Immature natural killer cell (primary cell): ENCODE measurements around the gene SUSD3. TPM values are rescaled to one million over a fixed set of nuclear protein-coding genes. Genes with fewer than 3 reads are reported as not detected.
"Not testable (repeated sequence)": the region's sequence is repeated elsewhere in the genome, so short reads cannot be mapped to it uniquely, and the experiment has no call there.

Experiments
- DNase-seq, 3 donors: peaks; one replicate each; pipeline ENCODE4 v3.0.0; 2022; ENCODE audit warnings: mixed read lengths in 1 of 3
- H3K27ac Mint-ChIP-seq, 6 donors: one replicate each; pipeline ENCODE4 v1.8.0; 2020; ENCODE audit warnings: mixed read lengths in 6 of 6, mild to moderate bottlenecking in 5 of 6, inconsistent platforms in 4 of 6, moderate library complexity in 3 of 6
- H3K27me3 Mint-ChIP-seq, 3 donors: one replicate each; pipeline ENCODE4 v1.8.0; 2020 to 2021; ENCODE audit warnings: low read depth in 3 of 3, mild to moderate bottlenecking in 3 of 3, mixed read lengths in 3 of 3, moderate library complexity in 3 of 3, inconsistent platforms in 1 of 3
- H3K36me3 Mint-ChIP-seq, 3 donors: one replicate each; pipeline ENCODE4 v1.8.0; 2020; ENCODE audit warnings: mixed read lengths in 3 of 3, inconsistent platforms in 2 of 3, mild to moderate bottlenecking in 2 of 3
- H3K4me1 Mint-ChIP-seq, 2 donors: one replicate each; pipeline ENCODE4 v1.8.0; 2020; ENCODE audit warnings: inconsistent platforms in 2 of 2, mild to moderate bottlenecking in 2 of 2, mixed read lengths in 2 of 2, moderate library complexity in 1 of 2
- H3K4me3 Mint-ChIP-seq, 5 donors: one replicate each; pipeline ENCODE4 v1.8.0; 2020; ENCODE audit warnings: mild to moderate bottlenecking in 5 of 5, mixed read lengths in 5 of 5, inconsistent platforms in 3 of 5, moderate library complexity in 3 of 5
- H3K9me3 Mint-ChIP-seq, 6 donors: one replicate each; pipeline ENCODE4 v1.8.0; 2020; ENCODE audit warnings: mild to moderate bottlenecking in 6 of 6, mixed read lengths in 6 of 6, inconsistent platforms in 4 of 6, moderate library complexity in 3 of 6
- polyA plus RNA-seq, 3 donors: library from polyadenylated mRNA; unstranded; fragments of 300-500 nt; fragmentation: Illumina TruSeq; gene quantifications; one replicate each; pipeline ENCODE4 v1.2.3, GENCODE V29; 2021

The SUSD3 gene
- polyA plus RNA-seq, 3 donors from 2014 or later, result 3.5 to 5.2 TPM; not detected in 1

GRCh38 chr9:93111371-93112115, 53.0 kb downstream of the SUSD3 start:
- Mint-ChIP-seq H3K27ac (no peak overlapping the region), H3K36me3 (peaks cover 9 to 15% (median 10%) of the 10 kb centered on the region in 3 donors), H3K4me1 (peaks cover 20 to 23% of the 10 kb centered on the region in 2 donors), H3K9me3 (no peaks in the 10 kb centered on the region), H3K27me3 (peaks cover 0 to 7% (median 2%) of the 10 kb centered on the region in 3 donors), H3K4me3 (no peak overlapping the region)
- DNase-seq, result no peak

GRCh38 chr9:93112116-93112863, 53.8 kb downstream of the SUSD3 start:
- Mint-ChIP-seq H3K36me3 (peaks cover 7 to 15% (median 9%) of the 10 kb centered on the region in 3 donors), H3K9me3 (no peaks in the 10 kb centered on the region), H3K4me1 (peaks cover 20 to 22% of the 10 kb centered on the region in 2 donors), H3K27ac (peak overlapping the region in 1 of 6 donors; percentile 40), H3K27me3 (peaks cover 0 to 5% (median 2%) of the 10 kb centered on the region in 3 donors), H3K4me3 (no peak overlapping the region)
- no peak for DNase-seq

GRCh38 chr9:93112864-93113389, 54.4 kb downstream of the SUSD3 start:
- DNase-seq, result no peak
- H3K4me1 Mint-ChIP-seq, result peaks cover 16 to 19% of the 10 kb centered on the region in 2 donors
- H3K27ac Mint-ChIP-seq, result no peak overlapping the region
- H3K36me3 Mint-ChIP-seq, result peaks cover 7 to 10% (median 9%) of the 10 kb centered on the region in 3 donors
- no peak overlapping the region for H3K4me3 Mint-ChIP-seq
- peaks cover 0 to 5% (median 2%) of the 10 kb centered on the region in 3 donors for H3K27me3 Mint-ChIP-seq
- no peaks in the 10 kb centered on the region for H3K9me3 Mint-ChIP-seq

- Mint-ChIP-seq H3K4me1 (peaks cover 22 to 28% of the 10 kb centered on the region in 2 donors), H3K36me3 (peaks cover 4 to 8% (median 6%) of the 10 kb centered on the region in 3 donors), H3K27me3 (peaks cover 0 to 5% (median 4%) of the 10 kb centered on the region in 3 donors), H3K9me3 (no peaks in the 10 kb centered on the region), H3K4me3 (peak overlapping the region in 3 of 5 donors; percentile 18 to 48 (median 30)), H3K27ac (peak overlapping the region; percentile 30 to 66 (median 48))
- DNase-seq, result no peak
Observed at GRCh38 chr9:93114169-93114983, 55.9 kb downstream of the SUSD3 start.

DNA sequence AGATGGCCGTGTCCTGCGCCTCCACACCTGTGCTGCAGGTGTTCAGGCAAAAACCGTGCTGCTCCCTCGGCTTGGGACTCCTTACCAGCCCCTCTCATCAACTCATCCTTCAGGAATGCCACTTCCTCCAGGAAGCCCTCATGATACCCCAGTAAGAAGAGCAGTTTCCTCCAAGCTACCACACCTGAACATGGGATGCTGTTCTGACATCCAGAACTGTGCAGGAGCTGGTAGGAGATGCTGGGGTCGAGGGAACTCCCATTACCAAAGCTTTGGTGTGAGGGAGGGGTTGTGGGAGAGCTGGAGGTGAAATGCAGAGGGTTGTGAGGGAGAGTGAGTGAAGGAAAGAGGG, 56.5 kb downstream of the SUSD3 start:
- peak overlapping the region in 2 of 5 donors; percentile 30 to 48 for H3K4me3 Mint-ChIP-seq
- peaks cover 4 to 8% (median 6%) of the 10 kb centered on the region in 3 donors for H3K36me3 Mint-ChIP-seq
- H3K9me3 Mint-ChIP-seq, result no peaks in the 10 kb centered on the region
- peaks cover 0 to 6% (median 2%) of the 10 kb centered on the region in 3 donors for H3K27me3 Mint-ChIP-seq
- peak overlapping the region; percentile 30 to 66 (median 48) for H3K27ac Mint-ChIP-seq
- H3K4me1 Mint-ChIP-seq, result peaks cover 26 to 33% of the 10 kb centered on the region in 2 donors
- DNase-seq, result no peak

DNA sequence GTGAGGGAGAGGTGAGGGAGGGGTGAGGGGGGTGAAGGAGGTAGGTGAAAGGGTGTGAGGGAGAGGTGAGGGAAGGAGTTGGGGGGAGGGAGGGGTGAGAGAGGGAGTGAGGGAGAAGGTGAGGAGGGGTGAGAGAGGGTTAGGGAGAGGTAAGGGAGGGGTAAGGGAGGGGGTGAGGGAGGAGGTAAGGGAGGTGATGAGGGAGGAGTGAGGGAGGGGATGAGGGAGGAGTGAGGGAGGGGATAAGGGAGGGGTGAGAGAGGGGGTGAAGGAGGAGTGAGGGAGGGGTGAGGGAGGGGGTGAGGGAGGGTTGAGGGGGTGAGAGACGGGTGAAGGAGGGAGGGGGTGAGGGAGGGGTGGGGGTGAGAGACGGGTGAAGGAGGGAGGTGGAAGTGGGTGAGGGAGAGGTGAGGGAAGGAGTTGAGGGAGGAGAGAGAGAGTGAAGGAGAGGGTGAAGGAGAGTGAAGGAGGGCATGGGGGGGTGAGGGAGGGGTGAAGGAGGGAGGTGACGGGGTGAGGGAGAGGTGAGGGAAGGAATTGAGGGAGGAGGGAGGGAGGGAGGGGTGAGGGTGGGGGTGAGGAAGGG, 57.1 kb downstream of the SUSD3 start:
- H3K9me3 Mint-ChIP-seq, result no peaks in the 10 kb centered on the region
- peaks cover 4 to 8% (median 6%) of the 10 kb centered on the region in 3 donors for H3K36me3 Mint-ChIP-seq
- no peak overlapping the region for H3K4me3 Mint-ChIP-seq
- no peak for DNase-seq
- H3K27me3 Mint-ChIP-seq, result peaks cover 0 to 7% (median 2%) of the 10 kb centered on the region in 3 donors
- H3K4me1 Mint-ChIP-seq, result peaks cover 33 to 39% of the 10 kb centered on the region in 2 donors
- no peak overlapping the region for H3K27ac Mint-ChIP-seq

- H3K4me3 Mint-ChIP-seq, result no peak overlapping the region
Observed at GRCh38 chr9:93116072-93116961, 57.8 kb downstream of the SUSD3 start.

DNA sequence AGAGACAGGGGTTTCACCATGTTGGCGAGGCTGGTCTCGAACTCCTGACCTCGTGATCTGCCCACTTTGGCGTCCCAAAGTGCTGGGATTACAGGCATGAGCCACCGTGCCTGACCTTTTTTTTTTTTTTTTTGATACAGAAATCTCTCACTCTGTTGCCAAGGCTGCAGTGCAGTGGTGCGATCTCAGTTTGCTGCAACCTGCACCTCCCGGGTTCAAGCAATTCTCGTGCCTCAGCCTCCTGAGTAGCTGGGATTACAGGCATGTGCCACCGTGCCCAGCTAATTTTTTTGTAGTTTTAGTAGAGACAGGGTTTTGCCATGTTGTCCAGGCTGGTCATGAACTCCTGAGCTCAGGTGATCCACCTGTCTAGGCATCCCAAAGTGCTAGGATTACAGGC, 59.0 kb downstream of the SUSD3 start:
- not testable (repeated sequence) for H3K4me3 Mint-ChIP-seq, H3K9me3 Mint-ChIP-seq, DNase-seq, H3K27ac Mint-ChIP-seq, H3K27me3 Mint-ChIP-seq, H3K36me3 Mint-ChIP-seq
- H3K4me1 Mint-ChIP-seq, result peaks cover 34 to 39% of the 10 kb centered on the region in 2 donors

More at GRCh38 chr9:93116072-93116961, 57.8 kb downstream of the SUSD3 start:
- Mint-ChIP-seq H3K4me1 (peaks cover 34 to 39% of the 10 kb centered on the region in 2 donors), H3K27ac (peak overlapping the region in 3 of 6 donors; percentile 32 to 64 (median 51)), H3K27me3 (peaks cover 0 to 7% (median 5%) of the 10 kb centered on the region in 3 donors), H3K36me3 (peaks cover 0 to 5% (median 3%) of the 10 kb centered on the region in 3 donors), H3K9me3 (no peaks in the 10 kb centered on the region)
- no peak for DNase-seq

DNA sequence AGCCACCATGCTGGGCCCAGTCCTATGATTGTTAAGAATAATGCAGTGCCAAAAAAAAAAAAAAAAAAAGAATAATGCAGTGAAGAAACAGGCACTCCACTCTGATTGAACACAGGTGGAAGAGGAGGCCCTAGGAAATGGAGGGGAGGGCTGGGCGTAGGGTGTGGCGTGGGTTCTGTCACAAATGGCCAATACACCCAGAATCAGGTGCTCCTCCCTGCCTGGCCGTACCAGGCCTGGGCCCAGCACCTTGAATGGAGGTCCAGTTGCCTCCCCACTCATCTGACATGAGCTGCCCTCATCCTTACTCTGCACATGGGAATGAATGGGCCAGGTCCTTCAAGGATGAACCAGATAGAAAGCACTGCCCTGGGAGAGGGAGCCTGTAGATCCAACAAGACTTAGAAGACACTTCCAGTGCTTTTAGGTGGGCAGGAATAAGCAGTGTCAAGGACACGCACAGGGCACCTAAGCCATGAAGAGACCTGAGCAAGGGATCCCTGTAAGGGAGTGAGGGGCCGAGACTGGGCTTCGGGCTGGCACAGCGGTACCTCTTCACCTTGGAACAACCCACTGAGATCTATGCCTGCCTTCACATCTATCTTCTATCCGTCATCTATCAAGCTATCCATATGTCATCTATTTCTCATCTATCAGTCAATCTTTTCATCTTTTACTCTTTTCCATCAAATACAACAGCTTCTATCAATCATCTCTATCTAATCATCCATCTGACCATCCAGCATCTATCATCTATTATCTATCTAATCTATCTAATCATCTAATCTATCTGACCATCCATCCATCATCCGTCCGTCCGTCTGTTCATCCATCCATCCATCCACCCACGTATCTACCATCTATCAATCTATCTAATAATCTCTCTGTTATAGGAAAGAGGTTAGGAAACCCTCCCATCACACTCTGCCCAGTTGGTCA, 59.7 kb downstream of the SUSD3 start:
- Mint-ChIP-seq H3K27ac (peak overlapping the region; percentile 47 to 91 (median 63)), H3K36me3 (peaks cover 0 to 5% (median 1%) of the 10 kb centered on the region in 3 donors), H3K9me3 (no peaks in the 10 kb centered on the region), H3K4me1 (peaks cover 34 to 40% of the 10 kb centered on the region in 2 donors), H3K27me3 (peaks cover 0 to 7% (median 2%) of the 10 kb centered on the region in 3 donors), H3K4me3 (peak overlapping the region in 3 of 5 donors; percentile 1 to 18 (median 1))
- no peak for DNase-seq

DNA sequence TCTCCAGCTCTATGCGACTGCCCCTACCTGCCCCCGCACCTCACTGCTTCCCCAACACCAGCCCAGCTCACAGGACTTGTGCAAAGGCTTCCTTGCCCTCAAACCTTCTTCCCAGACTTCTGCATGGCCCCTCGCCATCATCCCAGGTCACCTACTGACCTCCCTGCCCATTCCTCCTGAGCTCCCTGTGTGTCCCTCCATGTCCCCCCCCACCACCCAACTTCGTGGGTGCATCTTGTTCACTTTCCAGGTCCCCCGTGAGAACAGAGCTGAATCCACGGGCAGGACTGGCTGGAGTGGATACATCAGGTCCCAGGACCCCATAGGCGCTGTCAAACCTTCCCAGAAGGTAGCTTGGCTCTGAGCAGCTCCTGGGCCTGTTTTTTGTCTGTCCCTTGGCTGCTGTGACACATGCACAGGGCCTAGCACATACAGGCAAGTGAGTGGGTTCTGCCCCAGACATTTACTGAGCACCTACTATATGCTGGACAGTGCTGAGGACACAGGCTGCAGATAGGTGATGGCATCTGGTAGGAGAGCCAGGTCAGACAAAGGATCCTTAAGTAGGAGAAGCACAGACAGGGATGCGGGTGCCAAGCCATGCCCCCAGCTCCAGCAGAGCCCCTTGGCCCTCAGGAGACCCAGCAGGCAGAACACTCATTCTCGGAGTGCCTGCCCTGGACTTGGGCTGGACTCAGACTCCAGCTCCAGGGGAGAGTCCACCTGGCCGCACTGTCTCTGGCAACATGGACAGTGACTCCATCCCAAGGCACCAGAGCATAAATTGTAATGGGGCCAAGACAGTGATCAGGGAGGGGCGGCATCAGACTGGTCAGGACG, 60.6 kb downstream of the SUSD3 start:
- Mint-ChIP-seq H3K27ac (peak overlapping the region; percentile 67 to 95 (median 90)), H3K36me3 (peaks cover 0 to 5% (median 0%) of the 10 kb centered on the region in 3 donors), H3K4me3 (peak overlapping the region; percentile 54 to 79 (median 72)), H3K27me3 (peaks cover 0 to 7% (median 2%) of the 10 kb centered on the region in 3 donors), H3K9me3 (no peaks in the 10 kb centered on the region), H3K4me1 (peaks cover 39 to 44% of the 10 kb centered on the region in 2 donors)
- no peak for DNase-seq

DNA sequence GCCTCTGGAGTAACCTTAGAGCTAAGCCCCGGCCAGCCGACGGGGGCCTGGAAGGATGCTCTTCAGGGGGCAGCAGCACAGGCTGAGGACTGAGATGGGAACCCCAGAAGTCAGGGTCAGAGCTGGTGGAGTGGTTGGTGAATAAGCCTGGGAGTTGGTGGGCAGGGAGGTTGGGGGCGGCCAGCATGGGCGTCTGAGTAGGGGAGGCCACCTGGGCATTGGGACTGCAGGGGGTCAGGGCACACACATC, 61.1 kb downstream of the SUSD3 start:
- Mint-ChIP-seq H3K27me3 (peaks cover 0 to 7% (median 2%) of the 10 kb centered on the region in 3 donors), H3K4me1 (peaks cover 41 to 45% of the 10 kb centered on the region in 2 donors), H3K9me3 (no peaks in the 10 kb centered on the region), H3K27ac (peak overlapping the region; percentile 67 to 95 (median 90)), H3K4me3 (peak overlapping the region; percentile 54 to 79 (median 72)), H3K36me3 (peaks cover 0 to 5% (median 0%) of the 10 kb centered on the region in 3 donors)
- no peak for DNase-seq
